A549 (cell line): ENCODE results near the gene CIBAR2. TPM values are rescaled to one million over a fixed set of nuclear protein-coding genes. Genes with fewer than 3 reads are reported as not detected.

Source experiments
- ATAC-seq, 2 experiments: fragments of 200-7000 bp in 1 of 2; fragments of >200 bp in 1 of 2; cut with Nextera tagmentation in 1 of 2; cut with Tn5 transposase in 1 of 2; 3 replicates each; pipeline versions ENCODE4 v1.8.0 to v1.9.1; 2018 to 2020; ENCODE audit warnings: mild to moderate bottlenecking in 1 of 2, moderate library complexity in 1 of 2
- CTCF ChIA-PET: fragments of 300-600 bp; sonication (Branson Sonifier 250); formaldehyde crosslinking; extraction: SDS; loops from one replicate; lab custom pipeline; 2021; ENCODE audit warnings: antibody characterized with exemption, inconsistent platforms; lab: Yijun Ruan, JAX
- POLR2A ChIA-PET: fragments of 350-600 bp; formaldehyde crosslinking; extraction: SDS; loops from one replicate; lab custom pipeline; 2021; ENCODE audit warnings: antibody characterized with exemption, inconsistent platforms; lab: Yijun Ruan, JAX
- DNase-seq, 2 experiments: peaks; one replicate each; pipeline versions ENCODE4 v3.0.0 to v3.0.0-alpha.2; 2011 to 2016; ENCODE audit warnings: low read depth in 1 of 2, low spot score in 1 of 2
- FAIRE-seq: peaks from 2 replicates; lab custom pipeline; 2011; peaks lifted over from hg19 to GRCh38; lab: Jason Lieb, UNC
- H3K27ac ChIP-seq, 2 experiments: fragments of >200 bp; sonication (Bioruptor Twin); formaldehyde crosslinking; 3 replicates each; pipeline ENCODE4 v1.5.1; 2016 to 2017
- H3K4me1 ChIP-seq: fragments of >200 bp; sonication (Bioruptor Twin); formaldehyde crosslinking; 3 replicates; pipeline ENCODE4 v1.6.1; 2016
- H3K4me2 ChIP-seq: fragments of >200 bp; sonication (Bioruptor Twin); formaldehyde crosslinking; 3 replicates; pipeline ENCODE4 v1.6.1; 2016
- H3K4me3 ChIP-seq: fragments of >200 bp; sonication (Bioruptor Twin); formaldehyde crosslinking; 3 replicates; pipeline ENCODE4 v1.5.1; 2016
- H3K9me3 ChIP-seq: fragments of >200 bp; sonication (Bioruptor Twin); formaldehyde crosslinking; 3 replicates; pipeline ENCODE4 v1.6.1; 2016
- BHLHE40 ChIP-seq: IDR thresholded peaks from 2 replicates; pipeline ENCODE4 v1.6.1; 2012; ENCODE audit warnings: low read depth, low read length, inconsistent platforms
- CBX8 ChIP-seq: fragments of 200-600 bp; sonication (generic); IDR thresholded peaks from 2 replicates; pipeline ENCODE4 v1.6.1; 2016
- CHD4 ChIP-seq: fragments of 200-600 bp; sonication (generic); IDR thresholded peaks from 2 replicates; pipeline ENCODE4 v1.6.1; 2016; ENCODE audit warnings: antibody characterized with exemption, mild to moderate bottlenecking, borderline replicate concordance
- EHMT2 ChIP-seq: fragments of 200-600 bp; sonication (generic); IDR thresholded peaks from 2 replicates; pipeline ENCODE4 v1.6.1; 2016; ENCODE audit warnings: antibody characterized with exemption, low read depth, mild to moderate bottlenecking, moderate library complexity
- ESRRA ChIP-seq: fragments of 150-350 bp; IDR thresholded peaks from 2 replicates; pipeline ENCODE4 v1.6.1; 2014; ENCODE audit warnings: mild to moderate bottlenecking, low read length, borderline replicate concordance
- FOSL2 ChIP-seq, 2 experiments: fragments of 450-650 bp in 1 of 2; fragments of >200 bp in 1 of 2; sonication (Bioruptor Twin) in 1 of 2; formaldehyde crosslinking; IDR thresholded peaks; 2 replicates each; pipeline versions ENCODE4 v1.5.0 to v1.6.1; 2016 to 2020; ENCODE audit warnings: mild to moderate bottlenecking in 1 of 2, moderate library complexity in 1 of 2
- HDAC2 ChIP-seq: fragments of 200-600 bp; sonication (generic); IDR thresholded peaks from 2 replicates; pipeline ENCODE4 v1.6.1; 2016
- HEYL ChIP-seq: fragments of 250-450 bp; sonication (Bioruptor Pico); IDR thresholded peaks from 2 replicates; pipeline ENCODE4 v1.8.0; 2021; ENCODE audit warnings: mild to moderate bottlenecking, moderate library complexity
- HOXA7 ChIP-seq: fragments of 250-450 bp; sonication (Bioruptor Pico); IDR thresholded peaks from 2 replicates; pipeline ENCODE4 v1.5.0; 2020; ENCODE audit warnings: mild to moderate bottlenecking, moderate library complexity
- HOXB13 ChIP-seq: fragments of 250-450 bp; sonication (Bioruptor Pico); IDR thresholded peaks from 2 replicates; pipeline ENCODE4 v1.5.0; 2020; ENCODE audit warnings: low read depth, mild to moderate bottlenecking, moderate library complexity
- HOXB5 ChIP-seq: fragments of 250-450 bp; sonication (Bioruptor Pico); IDR thresholded peaks from 2 replicates; pipeline ENCODE4 v1.5.0; 2020; ENCODE audit warnings: mild to moderate bottlenecking, moderate library complexity
- JUNB ChIP-seq: fragments of >200 bp; sonication (Bioruptor Twin); formaldehyde crosslinking; IDR thresholded peaks from 2 replicates; pipeline ENCODE4 v1.6.1; 2016
- MAFK ChIP-seq: fragments of 450-650 bp; IDR thresholded peaks from 2 replicates; pipeline ENCODE4 v1.6.1; 2014; ENCODE audit not compliant: partially characterized antibody
- MAZ ChIP-seq: fragments of 150-350 bp; IDR thresholded peaks from 2 replicates; pipeline ENCODE4 v1.6.1; 2014; ENCODE audit warnings: antibody characterized with exemption, low read depth, low read length, borderline replicate concordance
- NR3C1 ChIP-seq: fragments of >200 bp; sonication (Bioruptor Twin); formaldehyde crosslinking; IDR thresholded peaks from 3 replicates; pipeline ENCODE4 v1.6.1; 2017
- POLR2A ChIP-seq: IDR thresholded peaks from 2 replicates; pipeline ENCODE4 v1.6.1; 2012; ENCODE audit warnings: mild to moderate bottlenecking, low read length
- RAD21 ChIP-seq, 2 experiments: fragments of >200 bp in 1 of 2; sonication (Bioruptor Twin) in 1 of 2; formaldehyde crosslinking in 1 of 2; IDR thresholded peaks in 1 of 2; conservative IDR thresholded peaks in 1 of 2; 2 replicates in 1 of 2; 3 replicates in 1 of 2; pipeline ENCODE4 v1.6.1; 2012 to 2018; ENCODE audit warnings: inconsistent platforms in 1 of 2
- RCOR1 ChIP-seq: fragments of 150-350 bp; IDR thresholded peaks from 2 replicates; pipeline ENCODE4 v1.6.1; 2014; ENCODE audit warnings: antibody characterized with exemption, low read length, low read depth
- RNF2 ChIP-seq: fragments of 200-600 bp; sonication (generic); IDR thresholded peaks from 2 replicates; pipeline ENCODE4 v1.6.1; 2016; ENCODE audit warnings: low read depth, mild to moderate bottlenecking, antibody characterized with exemption, moderate library complexity, borderline replicate concordance
- SMC3 ChIP-seq: fragments of >200 bp; sonication (Bioruptor Twin); formaldehyde crosslinking; IDR thresholded peaks from 3 replicates; pipeline ENCODE4 v1.6.1; 2018; ENCODE audit warnings: inconsistent platforms
- TFCP2L1 ChIP-seq: fragments of 250-450 bp; sonication (Bioruptor Pico); IDR thresholded peaks from 2 replicates; pipeline ENCODE4 v1.5.0; 2021; ENCODE audit warnings: mild to moderate bottlenecking
- ZFP36 ChIP-seq: fragments of 450-650 bp; IDR thresholded peaks from 2 replicates; pipeline ENCODE4 v1.6.1; 2014; ENCODE audit warnings: borderline replicate concordance; ENCODE audit not compliant: partially characterized antibody
- WGBS: methylation state at CpG from one replicate; pipeline ENCODE4 v1.1.6; 2017; ENCODE audit errors: missing lambda C conversion rate; 5-methylcytosine and 5-hydroxymethylcytosine counted together
- polyA plus RNA-seq, 4 experiments: library from polyadenylated mRNA; depleted of rRNA in 3 of 4; stranded (reverse); fragments of >200 nt; fragmentation: RNase III in 1 of 4; extraction: RNeasy Plus Mini Kit Qiagen cat#74134 plus additional on column Dnase treatment in 1 of 4; gene quantifications; 2 replicates in 3 of 4; 3 replicates in 1 of 4; pipeline ENCODE4 v1.2.3, GENCODE V29; 2011 to 2017
- TF ChIP-seq, protein P1 (sequence below): IDR thresholded peaks from 2 replicates; pipeline ENCODE4 v1.6.1; 2012
- TF ChIP-seq, protein P2 (sequence below): fragments of 250-450 bp; sonication (Bioruptor Pico); IDR thresholded peaks from 2 replicates; pipeline ENCODE4 v1.5.0; 2020; ENCODE audit warnings: low read depth, mild to moderate bottlenecking, moderate library complexity
- TF ChIP-seq, protein P3 (sequence below): fragments of 150-350 bp; IDR thresholded peaks from 2 replicates; pipeline ENCODE4 v1.6.1; 2014; ENCODE audit warnings: low read depth, mild to moderate bottlenecking, low read length
- TF ChIP-seq, protein P4 (sequence below): fragments of >200 bp; sonication (Bioruptor Twin); formaldehyde crosslinking; IDR thresholded peaks from 2 replicates; pipeline ENCODE4 v1.6.1; 2016
- TF ChIP-seq, protein P5 (sequence below): fragments of 250-450 bp; sonication (Bioruptor Pico); IDR thresholded peaks from 2 replicates; pipeline ENCODE4 v1.5.0; 2021; ENCODE audit warnings: mild to moderate bottlenecking, moderate library complexity, borderline replicate concordance

The CIBAR2 gene
- polyA plus RNA-seq, 2 of the 4 experiments (the other 2 are of a cell fraction): not detected

DNA sequence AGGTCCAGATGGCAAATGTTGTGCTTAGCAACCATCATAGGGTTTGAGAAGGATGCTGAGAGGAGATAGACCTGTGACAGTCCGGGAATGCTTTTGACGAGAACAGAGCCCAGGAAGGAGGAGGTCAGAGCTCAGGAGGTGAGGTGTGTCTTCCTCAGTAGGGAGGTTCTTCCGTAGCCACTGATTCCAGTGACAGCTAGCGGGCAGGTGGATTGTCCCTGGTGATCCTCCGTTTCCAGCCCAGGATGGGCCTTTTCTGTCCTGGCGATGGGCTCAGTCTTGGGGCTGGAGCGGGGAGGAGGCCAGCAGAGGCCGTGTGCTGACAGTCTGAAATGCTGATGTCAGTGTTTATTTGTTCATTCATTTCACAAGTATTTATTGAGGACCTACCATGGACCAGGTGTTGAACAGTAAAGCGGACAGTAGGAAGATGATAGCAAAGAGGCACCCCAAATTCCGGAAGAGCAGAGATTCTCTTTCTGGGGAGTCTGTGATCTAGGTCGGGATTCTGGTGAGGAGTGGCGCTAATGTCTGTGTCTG, 45.9 kb downstream of the CIBAR2 start:
- WGBS: 85% methylated on average over 12 of the region's 12 CpGs
- H3K27ac ChIP-seq: no peak overlapping the region
- H3K4me3 ChIP-seq: no peak overlapping the region
- no peak overlapping the region for H3K4me2 ChIP-seq
- TF ChIP-seq ZFP36 (no peak), MAFK (peak; percentile 66)
- ChIA-PET POLR2A (no interaction called here), CTCF (interaction anchor here (1.0 to 2.5 kb wide), 4 partner anchors 8 to 48 kb away, joined by 3 to 7 read pairs (median 4); no protein-coding TSS in a partner anchor)
- H3K4me1 ChIP-seq: no peaks in the 10 kb centered on the region
- no peak for FAIRE-seq
- no peaks in the 10 kb centered on the region for H3K9me3 ChIP-seq
- DNase-seq: no peak
- ATAC-seq: no peak

DNA sequence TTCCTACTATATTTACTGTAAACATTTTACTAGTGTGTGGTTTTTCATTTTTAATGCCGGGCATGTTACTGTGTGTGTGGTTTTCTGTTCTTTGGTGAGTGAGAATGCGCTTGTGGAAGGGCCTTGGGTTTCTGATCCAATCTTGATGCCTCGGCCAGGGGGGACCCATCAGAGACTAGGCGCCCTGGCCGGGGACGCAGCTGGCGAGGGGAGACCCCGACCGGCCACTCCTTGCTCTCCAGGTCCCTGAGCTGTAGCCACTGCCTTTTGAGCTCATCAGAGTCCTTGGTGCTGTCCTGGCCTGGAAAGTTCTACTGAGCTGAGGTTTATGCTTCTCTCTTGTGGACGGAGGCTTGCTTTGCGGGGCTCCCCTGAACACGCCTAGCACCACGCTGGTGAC, 47.2 kb downstream of the CIBAR2 start:
- WGBS: 91% methylated on average over 13 of the region's 13 CpGs
- no peak overlapping the region for H3K4me2 ChIP-seq
- ChIA-PET POLR2A (no interaction called here), CTCF (interaction anchor here (0.9 to 1.4 kb wide), 4 partner anchors 13 to 94 kb away, joined by 3 to 4 read pairs (median 3); no protein-coding TSS in a partner anchor)
- no peaks in the 10 kb centered on the region for H3K4me1 ChIP-seq
- H3K4me3 ChIP-seq: no peak overlapping the region
- TF ChIP-seq POLR2A: no peak
- TF ChIP-seq CHD4: no peak
- no peak for TF ChIP-seq HDAC2
- TF ChIP-seq, protein P1, sequence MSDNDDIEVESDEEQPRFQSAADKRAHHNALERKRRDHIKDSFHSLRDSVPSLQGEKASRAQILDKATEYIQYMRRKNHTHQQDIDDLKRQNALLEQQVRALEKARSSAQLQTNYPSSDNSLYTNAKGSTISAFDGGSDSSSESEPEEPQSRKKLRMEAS: no peak
- TF ChIP-seq SMC3: no peak
- no peak for TF ChIP-seq RCOR1
- TF ChIP-seq, protein P2, sequence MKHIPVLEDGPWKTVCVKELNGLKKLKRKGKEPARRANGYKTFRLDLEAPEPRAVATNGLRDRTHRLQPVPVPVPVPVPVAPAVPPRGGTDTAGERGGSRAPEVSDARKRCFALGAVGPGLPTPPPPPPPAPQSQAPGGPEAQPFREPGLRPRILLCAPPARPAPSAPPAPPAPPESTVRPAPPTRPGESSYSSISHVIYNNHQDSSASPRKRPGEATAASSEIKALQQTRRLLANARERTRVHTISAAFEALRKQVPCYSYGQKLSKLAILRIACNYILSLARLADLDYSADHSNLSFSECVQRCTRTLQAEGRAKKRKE (CRISPR knock-in tag): no peak
- no peak for TF ChIP-seq ESRRA
- TF ChIP-seq, protein P3, sequence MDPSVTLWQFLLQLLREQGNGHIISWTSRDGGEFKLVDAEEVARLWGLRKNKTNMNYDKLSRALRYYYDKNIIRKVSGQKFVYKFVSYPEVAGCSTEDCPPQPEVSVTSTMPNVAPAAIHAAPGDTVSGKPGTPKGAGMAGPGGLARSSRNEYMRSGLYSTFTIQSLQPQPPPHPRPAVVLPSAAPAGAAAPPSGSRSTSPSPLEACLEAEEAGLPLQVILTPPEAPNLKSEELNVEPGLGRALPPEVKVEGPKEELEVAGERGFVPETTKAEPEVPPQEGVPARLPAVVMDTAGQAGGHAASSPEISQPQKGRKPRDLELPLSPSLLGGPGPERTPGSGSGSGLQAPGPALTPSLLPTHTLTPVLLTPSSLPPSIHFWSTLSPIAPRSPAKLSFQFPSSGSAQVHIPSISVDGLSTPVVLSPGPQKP: no peak
- no peak for TF ChIP-seq RAD21 (conservative IDR thresholded peaks at IDR 0.05 in 1 of 2, IDR thresholded peaks at IDR 0.05 in 1 of 2)
- no peak for TF ChIP-seq MAZ
- H3K27ac ChIP-seq: no peak overlapping the region
- no peaks in the 10 kb centered on the region for H3K9me3 ChIP-seq
- ATAC-seq: no peak
- no peak for FAIRE-seq
- DNase-seq: no peak

DNA sequence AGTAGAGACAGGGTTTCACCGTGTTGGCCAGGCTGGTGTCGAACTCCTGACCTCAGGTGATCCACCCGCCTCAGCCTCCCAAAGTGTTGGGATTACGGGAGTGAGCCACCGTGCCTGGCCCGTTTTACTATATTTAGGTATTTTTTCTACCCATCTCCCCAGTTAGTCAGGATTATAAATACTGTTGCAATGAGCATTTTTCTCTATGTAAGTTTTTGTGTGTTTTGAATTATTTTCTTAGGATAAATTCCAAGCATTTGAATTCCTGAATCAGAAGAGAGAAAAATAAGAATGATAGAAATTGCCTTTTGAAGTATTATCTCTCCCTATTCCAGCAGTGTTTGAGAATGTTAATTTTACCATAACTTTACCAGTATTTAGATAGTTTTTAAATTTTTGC, 48.1 kb downstream of the CIBAR2 start:
- ChIA-PET CTCF (no interaction called here), POLR2A (no interaction called here)
- ATAC-seq (no peak), DNase-seq (no peak), FAIRE-seq (no peak)
- Histone ChIP-seq H3K27ac (no peak overlapping the region), H3K9me3 (no peaks in the 10 kb centered on the region), H3K4me2 (no peak overlapping the region), H3K4me3 (no peak overlapping the region), H3K4me1 (no peaks in the 10 kb centered on the region)
- 91% methylated on average over 6 of the region's 6 CpGs for WGBS
- TF ChIP-seq CHD4 (no peak), RCOR1 (no peak), TFCP2L1 (no peak), JUNB (no peak), FOSL2 (IDR thresholded peaks at IDR 0.05) (no peak), FOSL2 (CRISPR knock-in tag; IDR thresholded peaks at IDR 0.05) (no peak), HOXB5 (CRISPR knock-in tag) (no peak)

DNA sequence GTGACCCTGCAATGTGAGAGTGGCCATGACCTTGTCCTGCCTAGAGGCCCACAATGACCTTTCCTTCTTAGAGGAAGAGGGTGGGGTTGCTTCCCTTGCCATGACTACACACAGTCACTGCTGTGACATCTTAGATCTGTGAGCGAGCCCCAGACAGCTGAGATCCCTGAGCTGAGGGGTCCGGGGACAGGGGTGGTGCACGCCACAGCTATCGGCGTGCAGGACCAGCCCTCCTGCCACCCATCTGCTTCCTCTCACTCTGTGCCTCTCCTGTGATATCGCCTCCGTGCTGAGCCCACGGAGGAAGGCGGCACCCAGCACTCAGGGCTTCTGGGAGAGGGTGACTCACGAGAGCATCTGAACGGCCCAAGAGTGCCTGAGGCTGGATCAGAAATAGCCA, 49.4 kb downstream of the CIBAR2 start:
- H3K27ac ChIP-seq: no peak overlapping the region
- DNase-seq (no peak), FAIRE-seq (no peak), ATAC-seq (no peak)
- H3K4me2 ChIP-seq: no peak overlapping the region
- H3K4me1 ChIP-seq: no peaks in the 10 kb centered on the region
- no peaks in the 10 kb centered on the region for H3K9me3 ChIP-seq
- WGBS: 86% methylated on average over 11 of the region's 11 CpGs
- ChIA-PET CTCF (interaction anchor here (0.8 to 3.1 kb wide), 4 partner anchors 10 to 111 kb away, joined by 3 to 14 read pairs (median 4); no protein-coding TSS in a partner anchor), POLR2A (no interaction called here)
- no peak overlapping the region for H3K4me3 ChIP-seq
- TF ChIP-seq HEYL (CRISPR knock-in tag) (no peak), CHD4 (no peak), CBX8 (no peak), BHLHE40 (no peak), HOXB13 (CRISPR knock-in tag) (no peak), HDAC2 (no peak), RNF2 (no peak), HOXB5 (CRISPR knock-in tag) (no peak), HOXA7 (CRISPR knock-in tag) (no peak), EHMT2 (no peak), NR3C1 (no peak)
- TF ChIP-seq, protein P4, sequence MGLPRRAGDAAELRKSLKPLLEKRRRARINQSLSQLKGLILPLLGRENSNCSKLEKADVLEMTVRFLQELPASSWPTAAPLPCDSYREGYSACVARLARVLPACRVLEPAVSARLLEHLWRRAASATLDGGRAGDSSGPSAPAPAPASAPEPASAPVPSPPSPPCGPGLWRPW: no peak
- TF ChIP-seq, protein P5, sequence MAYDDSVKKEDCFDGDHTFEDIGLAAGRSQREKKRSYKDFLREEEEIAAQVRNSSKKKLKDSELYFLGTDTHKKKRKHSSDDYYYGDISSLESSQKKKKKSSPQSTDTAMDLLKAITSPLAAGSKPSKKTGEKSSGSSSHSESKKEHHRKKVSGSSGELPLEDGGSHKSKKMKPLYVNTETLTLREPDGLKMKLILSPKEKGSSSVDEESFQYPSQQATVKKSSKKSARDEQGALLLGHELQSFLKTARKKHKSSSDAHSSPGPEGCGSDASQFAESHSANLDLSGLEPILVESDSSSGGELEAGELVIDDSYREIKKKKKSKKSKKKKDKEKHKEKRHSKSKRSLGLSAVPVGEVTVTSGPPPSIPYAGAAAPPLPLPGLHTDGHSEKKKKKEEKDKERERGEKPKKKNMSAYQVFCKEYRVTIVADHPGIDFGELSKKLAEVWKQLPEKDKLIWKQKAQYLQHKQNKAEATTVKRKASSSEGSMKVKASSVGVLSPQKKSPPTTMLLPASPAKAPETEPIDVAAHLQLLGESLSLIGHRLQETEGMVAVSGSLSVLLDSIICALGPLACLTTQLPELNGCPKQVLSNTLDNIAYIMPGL: no peak
